ENCODE results near the gene PCNT. TPM values are rescaled to one million over a fixed set of nuclear protein-coding genes. Genes with fewer than 3 reads are reported as not detected.

The PCNT gene
- total RNA-seq, 1 experiment from 2014 or later, result 41.0 TPM

- H3K4me3 Mint-ChIP-seq, result no peak overlapping the region
- ChIA-PET POLR2A (interaction anchor here (0.6 kb wide), 1 partner anchor 623 kb away, joined by 3 read pairs; no protein-coding TSS in a partner anchor), CTCF (no interaction called here)
- no peaks in the 10 kb centered on the region for H3K27me3 Mint-ChIP-seq (ENCODE audit: low read depth)
- no peak overlapping the region for H3K27ac Mint-ChIP-seq
- no peaks in the 10 kb centered on the region for H3K9me3 Mint-ChIP-seq
- no peaks in the 10 kb centered on the region for H3K4me1 Mint-ChIP-seq
- TF ChIP-seq PREB (CRISPR knock-in tag; IDR thresholded peaks at IDR 0.05; ENCODE audit: borderline replicate concordance) (no peak), OVOL2 (CRISPR knock-in tag; IDR thresholded peaks at IDR 0.05; ENCODE audit: borderline replicate concordance) (no peak), CREM (CRISPR knock-in tag; IDR thresholded peaks at IDR 0.05) (no peak), ELF4 (CRISPR knock-in tag; IDR thresholded peaks at IDR 0.05; ENCODE audit: low read depth) (no peak), IRF1 (CRISPR knock-in tag; IDR thresholded peaks at IDR 0.05) (no peak), RELA (CRISPR knock-in tag; IDR thresholded peaks at IDR 0.05; ENCODE audit: borderline replicate concordance) (no peak), NFYB (CRISPR knock-in tag; conservative IDR thresholded peaks at IDR 0.05; ENCODE audit: low read depth) (no peak), ZNF317 (CRISPR knock-in tag; IDR thresholded peaks at IDR 0.05; ENCODE audit: borderline replicate concordance, low read depth) (no peak), GABPB1 (CRISPR knock-in tag; IDR thresholded peaks at IDR 0.05) (no peak), ZNF425 (CRISPR knock-in tag; conservative IDR thresholded peaks at IDR 0.05) (no peak), NFATC4 (CRISPR knock-in tag; IDR thresholded peaks at IDR 0.05) (no peak), TEAD4 (CRISPR knock-in tag; IDR thresholded peaks at IDR 0.05) (no peak), ZNF232 (CRISPR knock-in tag; IDR thresholded peaks at IDR 0.05) (no peak), TEAD1 (CRISPR knock-in tag; IDR thresholded peaks at IDR 0.05) (no peak)
- DNase-seq (ENCODE audit: low spot score), result no peak
- peaks cover 49% of the 10 kb centered on the region for H3K36me3 Mint-ChIP-seq
- ATAC-seq, result no peak
These were observed 74.0 kb downstream of the PCNT start for GRCh38 chr21:46397993-46398392.

GRCh38 chr21:46399129-46399528, 75.2 kb downstream of the PCNT start:
- Mint-ChIP-seq H3K9me3 (no peaks in the 10 kb centered on the region), H3K4me3 (no peak overlapping the region), H3K27ac (no peak overlapping the region), H3K4me1 (no peaks in the 10 kb centered on the region), H3K27me3 (ENCODE audit: low read depth) (no peaks in the 10 kb centered on the region), H3K36me3 (peaks cover 55% of the 10 kb centered on the region)
- CTCF ChIA-PET, result no interaction called here
- no peak for DNase-seq (ENCODE audit: low spot score)
- TF ChIP-seq STAT6 (CRISPR knock-in tag; conservative IDR thresholded peaks at IDR 0.05; ENCODE audit: low read depth) (no peak), OVOL2 (CRISPR knock-in tag; IDR thresholded peaks at IDR 0.05; ENCODE audit: borderline replicate concordance) (no peak), ZNF423 (CRISPR knock-in tag; IDR thresholded peaks at IDR 0.05) (no peak)
- ATAC-seq, result no peak
- POLR2A ChIA-PET, result no interaction called here

- ATAC-seq (no peak), DNase-seq (ENCODE audit: low spot score) (no peak)
- ChIA-PET POLR2A (interaction anchor here (0.7 kb wide), 1 partner anchor 64 kb away, joined by 6 read pairs; no protein-coding TSS in a partner anchor), CTCF (interaction anchor here (0.9 kb wide), 1 partner anchor 8 kb away, joined by 3 read pairs; no protein-coding TSS in a partner anchor)
- Mint-ChIP-seq H3K36me3 (peaks cover 52% of the 10 kb centered on the region), H3K9me3 (no peaks in the 10 kb centered on the region), H3K27ac (peak overlapping the region; percentile 3; the same call in 1 of the 2 replicates), H3K27me3 (ENCODE audit: low read depth) (no peaks in the 10 kb centered on the region), H3K4me1 (no peaks in the 10 kb centered on the region), H3K4me3 (no peak overlapping the region)
- TF ChIP-seq SOX15 (CRISPR knock-in tag; IDR thresholded peaks at IDR 0.05) (no peak), ATF3 (CRISPR knock-in tag; conservative IDR thresholded peaks at IDR 0.05) (no peak), SMAD3 (CRISPR knock-in tag; IDR thresholded peaks at IDR 0.05; ENCODE audit: borderline replicate concordance) (no peak), ATF1 (CRISPR knock-in tag; IDR thresholded peaks at IDR 0.05) (no peak), GTF2I (CRISPR knock-in tag; conservative IDR thresholded peaks at IDR 0.05) (no peak), ZNF232 (CRISPR knock-in tag; IDR thresholded peaks at IDR 0.05) (no peak), RELA (CRISPR knock-in tag; IDR thresholded peaks at IDR 0.05; ENCODE audit: borderline replicate concordance) (no peak), FOXP4 (CRISPR knock-in tag; IDR thresholded peaks at IDR 0.05) (no peak), ATF2 (CRISPR knock-in tag; IDR thresholded peaks at IDR 0.05; ENCODE audit: borderline replicate concordance, low read depth) (no peak)
These were observed 75.7 kb downstream of the PCNT start for GRCh38 chr21:46399686-46400085.
